ENCODE results near the gene VSTM2L. TPM values are rescaled to one million over a fixed set of nuclear protein-coding genes. Genes with fewer than 3 reads are reported as not detected.
A peak's percentile ranks its signal among the peaks of the same experiment; 100 is the strongest.

The VSTM2L gene
- total and polyA plus RNA-seq, 2 of the 13 experiments (the other 11 are each of a cell fraction or from before 2014, with no cell fraction given), result not detected

DNA sequence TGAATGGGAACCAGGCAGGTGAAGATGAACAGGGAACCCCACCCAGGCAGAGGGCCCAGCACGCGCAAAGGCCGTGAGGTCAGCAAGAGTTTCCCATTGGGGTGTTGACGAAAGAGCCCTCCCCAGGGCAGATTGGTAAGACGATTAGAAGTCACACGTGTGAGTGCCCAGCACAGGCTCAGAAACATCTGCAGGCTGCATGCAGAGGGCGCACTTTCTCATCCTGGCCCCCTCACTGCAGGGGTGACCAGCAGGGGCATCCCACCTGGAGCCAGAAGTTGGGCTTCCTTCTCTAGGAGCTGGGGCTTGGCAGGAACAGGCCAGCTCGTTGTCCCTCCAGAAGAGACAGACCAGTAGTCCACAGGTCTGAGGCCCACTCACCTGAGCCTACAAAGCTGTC, 38.4 kb downstream of the VSTM2L start (continued):
- TF ChIP-seq, protein P1, sequence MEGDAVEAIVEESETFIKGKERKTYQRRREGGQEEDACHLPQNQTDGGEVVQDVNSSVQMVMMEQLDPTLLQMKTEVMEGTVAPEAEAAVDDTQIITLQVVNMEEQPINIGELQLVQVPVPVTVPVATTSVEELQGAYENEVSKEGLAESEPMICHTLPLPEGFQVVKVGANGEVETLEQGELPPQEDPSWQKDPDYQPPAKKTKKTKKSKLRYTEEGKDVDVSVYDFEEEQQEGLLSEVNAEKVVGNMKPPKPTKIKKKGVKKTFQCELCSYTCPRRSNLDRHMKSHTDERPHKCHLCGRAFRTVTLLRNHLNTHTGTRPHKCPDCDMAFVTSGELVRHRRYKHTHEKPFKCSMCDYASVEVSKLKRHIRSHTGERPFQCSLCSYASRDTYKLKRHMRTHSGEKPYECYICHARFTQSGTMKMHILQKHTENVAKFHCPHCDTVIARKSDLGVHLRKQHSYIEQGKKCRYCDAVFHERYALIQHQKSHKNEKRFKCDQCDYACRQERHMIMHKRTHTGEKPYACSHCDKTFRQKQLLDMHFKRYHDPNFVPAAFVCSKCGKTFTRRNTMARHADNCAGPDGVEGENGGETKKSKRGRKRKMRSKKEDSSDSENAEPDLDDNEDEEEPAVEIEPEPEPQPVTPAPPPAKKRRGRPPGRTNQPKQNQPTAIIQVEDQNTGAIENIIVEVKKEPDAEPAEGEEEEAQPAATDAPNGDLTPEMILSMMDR (CRISPR knock-in tag; IDR thresholded peaks at IDR 0.05), result peak; percentile 81
- TF ChIP-seq MAZ (IDR thresholded peaks at IDR 0.05; ENCODE audit: borderline replicate concordance, low read depth, low read length), result 0 out of 2 replicates have a peak, but pooled peaks have one; percentile 56
- no peak for TF ChIP-seq MAZ (CRISPR knock-in tag; IDR thresholded peaks at IDR 0.05; ENCODE audit: low read depth)
- no peak for TF ChIP-seq CHCHD3 (CRISPR knock-in tag; IDR thresholded peaks at IDR 0.05)
- TF ChIP-seq ZNF768 (CRISPR knock-in tag; IDR thresholded peaks at IDR 0.05), result peak; percentile 76; the same call in 1 of the 2 replicates
- TF ChIP-seq, protein P2, sequence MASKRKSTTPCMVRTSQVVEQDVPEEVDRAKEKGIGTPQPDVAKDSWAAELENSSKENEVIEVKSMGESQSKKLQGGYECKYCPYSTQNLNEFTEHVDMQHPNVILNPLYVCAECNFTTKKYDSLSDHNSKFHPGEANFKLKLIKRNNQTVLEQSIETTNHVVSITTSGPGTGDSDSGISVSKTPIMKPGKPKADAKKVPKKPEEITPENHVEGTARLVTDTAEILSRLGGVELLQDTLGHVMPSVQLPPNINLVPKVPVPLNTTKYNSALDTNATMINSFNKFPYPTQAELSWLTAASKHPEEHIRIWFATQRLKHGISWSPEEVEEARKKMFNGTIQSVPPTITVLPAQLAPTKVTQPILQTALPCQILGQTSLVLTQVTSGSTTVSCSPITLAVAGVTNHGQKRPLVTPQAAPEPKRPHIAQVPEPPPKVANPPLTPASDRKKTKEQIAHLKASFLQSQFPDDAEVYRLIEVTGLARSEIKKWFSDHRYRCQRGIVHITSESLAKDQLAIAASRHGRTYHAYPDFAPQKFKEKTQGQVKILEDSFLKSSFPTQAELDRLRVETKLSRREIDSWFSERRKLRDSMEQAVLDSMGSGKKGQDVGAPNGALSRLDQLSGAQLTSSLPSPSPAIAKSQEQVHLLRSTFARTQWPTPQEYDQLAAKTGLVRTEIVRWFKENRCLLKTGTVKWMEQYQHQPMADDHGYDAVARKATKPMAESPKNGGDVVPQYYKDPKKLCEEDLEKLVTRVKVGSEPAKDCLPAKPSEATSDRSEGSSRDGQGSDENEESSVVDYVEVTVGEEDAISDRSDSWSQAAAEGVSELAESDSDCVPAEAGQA (IDR thresholded peaks at IDR 0.05; ENCODE audit: low read depth), result no peak
- TF ChIP-seq, protein P2 (CRISPR knock-in tag; IDR thresholded peaks at IDR 0.05; ENCODE audit: borderline replicate concordance), result no peak
- peak; percentile 80 for TF ChIP-seq STAG1 (CRISPR knock-in tag; IDR thresholded peaks at IDR 0.05)
- TF ChIP-seq KDM3A (CRISPR knock-in tag; IDR thresholded peaks at IDR 0.05; ENCODE audit: low read depth), result no peak
- TF ChIP-seq, protein P3, sequence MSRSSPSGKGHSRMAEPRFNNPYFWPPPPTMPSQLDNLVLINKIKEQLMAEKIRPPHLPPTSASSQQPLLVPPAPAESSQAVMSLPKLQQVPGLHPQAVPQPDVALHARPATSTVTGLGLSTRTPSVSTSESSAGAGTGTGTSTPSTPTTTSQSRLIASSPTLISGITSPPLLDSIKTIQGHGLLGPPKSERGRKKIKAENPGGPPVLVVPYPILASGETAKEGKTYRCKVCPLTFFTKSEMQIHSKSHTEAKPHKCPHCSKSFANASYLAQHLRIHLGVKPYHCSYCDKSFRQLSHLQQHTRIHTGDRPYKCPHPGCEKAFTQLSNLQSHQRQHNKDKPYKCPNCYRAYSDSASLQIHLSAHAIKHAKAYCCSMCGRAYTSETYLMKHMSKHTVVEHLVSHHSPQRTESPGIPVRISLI (CRISPR knock-in tag; IDR thresholded peaks at IDR 0.05; ENCODE audit: borderline replicate concordance), result peak; percentile 80; the same call in 1 of the 2 replicates
- TF ChIP-seq MYC (CRISPR knock-in tag; IDR thresholded peaks at IDR 0.05; ENCODE audit: borderline replicate concordance), result peak; percentile 49; the same call in 1 of the 2 replicates
- TF ChIP-seq TEAD3 (CRISPR knock-in tag; optimal IDR thresholded peaks at IDR 0.05; ENCODE audit: borderline replicate concordance), result peak; percentile 22
- TF ChIP-seq, protein P4, sequence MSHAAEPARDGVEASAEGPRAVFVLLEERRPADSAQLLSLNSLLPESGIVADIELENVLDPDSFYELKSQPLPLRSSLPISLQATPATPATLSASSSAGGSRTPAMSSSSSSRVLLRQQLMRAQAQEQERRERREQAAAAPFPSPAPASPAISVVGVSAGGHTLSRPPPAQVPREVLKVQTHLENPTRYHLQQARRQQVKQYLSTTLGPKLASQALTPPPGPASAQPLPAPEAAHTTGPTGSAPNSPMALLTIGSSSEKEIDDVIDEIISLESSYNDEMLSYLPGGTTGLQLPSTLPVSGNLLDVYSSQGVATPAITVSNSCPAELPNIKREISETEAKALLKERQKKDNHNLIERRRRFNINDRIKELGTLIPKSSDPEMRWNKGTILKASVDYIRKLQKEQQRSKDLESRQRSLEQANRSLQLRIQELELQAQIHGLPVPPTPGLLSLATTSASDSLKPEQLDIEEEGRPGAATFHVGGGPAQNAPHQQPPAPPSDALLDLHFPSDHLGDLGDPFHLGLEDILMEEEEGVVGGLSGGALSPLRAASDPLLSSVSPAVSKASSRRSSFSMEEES (CRISPR knock-in tag; IDR thresholded peaks at IDR 0.05), result no peak
- TF ChIP-seq, protein P5, sequence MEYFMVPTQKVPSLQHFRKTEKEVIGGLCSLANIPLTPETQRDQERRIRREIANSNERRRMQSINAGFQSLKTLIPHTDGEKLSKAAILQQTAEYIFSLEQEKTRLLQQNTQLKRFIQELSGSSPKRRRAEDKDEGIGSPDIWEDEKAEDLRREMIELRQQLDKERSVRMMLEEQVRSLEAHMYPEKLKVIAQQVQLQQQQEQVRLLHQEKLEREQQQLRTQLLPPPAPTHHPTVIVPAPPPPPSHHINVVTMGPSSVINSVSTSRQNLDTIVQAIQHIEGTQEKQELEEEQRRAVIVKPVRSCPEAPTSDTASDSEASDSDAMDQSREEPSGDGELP (IDR thresholded peaks at IDR 0.05; ENCODE audit: borderline replicate concordance, low read depth), result peak; percentile 38; the same call in 1 of the 2 replicates
- peak; percentile 90 for TF ChIP-seq ZBTB7B (CRISPR knock-in tag; IDR thresholded peaks at IDR 0.05)
- TF ChIP-seq, protein P6, sequence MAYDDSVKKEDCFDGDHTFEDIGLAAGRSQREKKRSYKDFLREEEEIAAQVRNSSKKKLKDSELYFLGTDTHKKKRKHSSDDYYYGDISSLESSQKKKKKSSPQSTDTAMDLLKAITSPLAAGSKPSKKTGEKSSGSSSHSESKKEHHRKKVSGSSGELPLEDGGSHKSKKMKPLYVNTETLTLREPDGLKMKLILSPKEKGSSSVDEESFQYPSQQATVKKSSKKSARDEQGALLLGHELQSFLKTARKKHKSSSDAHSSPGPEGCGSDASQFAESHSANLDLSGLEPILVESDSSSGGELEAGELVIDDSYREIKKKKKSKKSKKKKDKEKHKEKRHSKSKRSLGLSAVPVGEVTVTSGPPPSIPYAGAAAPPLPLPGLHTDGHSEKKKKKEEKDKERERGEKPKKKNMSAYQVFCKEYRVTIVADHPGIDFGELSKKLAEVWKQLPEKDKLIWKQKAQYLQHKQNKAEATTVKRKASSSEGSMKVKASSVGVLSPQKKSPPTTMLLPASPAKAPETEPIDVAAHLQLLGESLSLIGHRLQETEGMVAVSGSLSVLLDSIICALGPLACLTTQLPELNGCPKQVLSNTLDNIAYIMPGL (CRISPR knock-in tag; IDR thresholded peaks at IDR 0.05; ENCODE audit: borderline replicate concordance in 1 of 2, low read depth in 1 of 2), result peak in 1 of 2 experiments; percentile 45; a peak in 1 of 4 replicates

Data from HepG2 (cell line).